DOHH2 (cell line): ENCODE data around the gene AURKB.
A peak's percentile ranks its signal among the peaks of the same experiment; 100 is the strongest.
"Not testable (repeated sequence)": the region's sequence is repeated elsewhere in the genome, so short reads cannot be mapped to it uniquely, and the experiment has no call there.

Experiments
- H3F3A ChIP-seq: fragments of 200-600 bp; sonication (generic), shearing (Covaris generic); 2 replicates; pipeline ENCODE4 v1.6.0; 2016; ENCODE audit warnings: antibody characterized with exemption, mild to moderate bottlenecking; ENCODE audit not compliant: control insufficient read depth, insufficient read depth
- H3K27ac ChIP-seq: fragments of 200-600 bp; sonication (generic); 2 replicates; pipeline ENCODE4 v1.5.1; 2014; ENCODE audit warnings: low read depth, mild to moderate bottlenecking, low read length, moderate library complexity
- H3K27me3 ChIP-seq: fragments of 200-600 bp; sonication (generic); 2 replicates; pipeline ENCODE4 v1.6.1; 2014; ENCODE audit warnings: mild to moderate bottlenecking, low read length, mixed read lengths; ENCODE audit not compliant: control insufficient read depth
- H3K36me3 ChIP-seq: fragments of 200-600 bp; sonication (generic); 2 replicates; pipeline ENCODE4 v1.6.1; 2014; ENCODE audit warnings: mild to moderate bottlenecking, low read length, moderate library complexity, mixed read lengths; ENCODE audit not compliant: control insufficient read depth
- H3K4me1 ChIP-seq: fragments of 200-600 bp; sonication (generic); 2 replicates; pipeline ENCODE4 v1.6.1; 2014; ENCODE audit warnings: mild to moderate bottlenecking, low read length, mixed read lengths; ENCODE audit not compliant: control insufficient read depth
- H3K4me2 ChIP-seq: fragments of 200-600 bp; sonication (generic); 2 replicates; pipeline ENCODE4 v1.6.0; 2014; ENCODE audit warnings: mild to moderate bottlenecking, low read length, moderate library complexity
- H3K4me3 ChIP-seq: fragments of 200-600 bp; sonication (generic); 2 replicates; pipeline ENCODE4 v1.5.1; 2014; ENCODE audit warnings: mild to moderate bottlenecking, low read length, mixed read lengths
- H3K79me2 ChIP-seq: fragments of 200-600 bp; sonication (generic); 2 replicates; pipeline ENCODE4 v1.6.1; 2014; ENCODE audit warnings: mild to moderate bottlenecking, low read length, mixed read lengths; ENCODE audit not compliant: control insufficient read depth
- H3K9me2 ChIP-seq: fragments of 200-600 bp; sonication (generic); replicated peaks from 2 replicates; pipeline ENCODE4 v1.6.1; 2014; ENCODE audit warnings: mild to moderate bottlenecking, low read length, mixed read lengths; ENCODE audit not compliant: control insufficient read depth
- H3K9me3 ChIP-seq: fragments of 200-600 bp; sonication (generic); 2 replicates; pipeline ENCODE4 v1.6.1; 2014; ENCODE audit warnings: antibody characterized with exemption, low read length, mixed read lengths; ENCODE audit not compliant: control insufficient read depth, insufficient read depth
- H4K20me1 ChIP-seq: fragments of 200-600 bp; sonication (generic); 2 replicates; pipeline ENCODE4 v1.6.0; 2014; ENCODE audit warnings: low read depth, mild to moderate bottlenecking, antibody characterized with exemption, low read length, moderate library complexity; ENCODE audit not compliant: control insufficient read depth, insufficient read depth
- CTCF ChIP-seq: fragments of 200-600 bp; sonication (generic); IDR thresholded peaks from one replicate; pipeline ENCODE4 v1.5.1; 2014; ENCODE audit warnings: antibody characterized with exemption, mild to moderate bottlenecking, low read depth, low read length; ENCODE audit not compliant: poor library complexity, severe bottlenecking
- EZH2phosphoT487 ChIP-seq: fragments of 200-600 bp; sonication (generic); IDR thresholded peaks from 2 replicates; pipeline ENCODE4 v1.6.1; 2017; ENCODE audit warnings: borderline replicate concordance, mild to moderate bottlenecking, antibody characterized with exemption, low read length, moderate library complexity, mixed read lengths

Gene AURKB

GRCh38 chr17:8222380-8222629 lies 11.9 kb upstream of the AURKB start:
- Histone ChIP-seq H3K36me3 (peaks cover 11% of the 10 kb centered on the region), H3K9me2 (no peaks in the 10 kb centered on the region), H3K4me3 (peak overlapping the region; percentile 99), H3K4me2 (peak overlapping the region; percentile 98), H3K4me1 (peaks cover 45% of the 10 kb centered on the region), H3K27ac (peak overlapping the region; percentile 88), H3F3A (peaks cover 38% of the 10 kb centered on the region), H3K79me2 (no peaks in the 10 kb centered on the region), H3K27me3 (no peaks in the 10 kb centered on the region), H3K9me3 (no peaks in the 10 kb centered on the region), H4K20me1 (no peaks in the 10 kb centered on the region)
- no peak for TF ChIP-seq EZH2phosphoT487
- TF ChIP-seq CTCF = no peak

- H3K9me2 ChIP-seq = no peaks in the 10 kb centered on the region
- no peaks in the 10 kb centered on the region for H3K27me3 ChIP-seq
- TF ChIP-seq EZH2phosphoT487 = no peak
- TF ChIP-seq CTCF = no peak
- H3K36me3 ChIP-seq = peaks cover 6% of the 10 kb centered on the region
- peak overlapping the region; percentile 88 for H3K27ac ChIP-seq
- H3K4me2 ChIP-seq = peak overlapping the region; percentile 98
- no peaks in the 10 kb centered on the region for H4K20me1 ChIP-seq
- H3K79me2 ChIP-seq = no peaks in the 10 kb centered on the region
- peak overlapping the region; percentile 99 for H3K4me3 ChIP-seq
- H3K9me3 ChIP-seq = no peaks in the 10 kb centered on the region
- H3F3A ChIP-seq = peaks cover 36% of the 10 kb centered on the region
- peaks cover 41% of the 10 kb centered on the region for H3K4me1 ChIP-seq
Measured at GRCh38 chr17:8221663-8222379, 11.4 kb upstream of the AURKB start.

- no peaks in the 10 kb centered on the region for H3K79me2 ChIP-seq
- peaks cover 30% of the 10 kb centered on the region for H3F3A ChIP-seq
- no peaks in the 10 kb centered on the region for H4K20me1 ChIP-seq
- H3K36me3 ChIP-seq = no peaks in the 10 kb centered on the region; the same call in 1 of the 2 replicates
- no peaks in the 10 kb centered on the region for H3K9me2 ChIP-seq
- peak overlapping the region; percentile 98 for H3K4me2 ChIP-seq
- H3K4me3 ChIP-seq = peak overlapping the region; percentile 99
- TF ChIP-seq CTCF = no peak
- no peak for TF ChIP-seq EZH2phosphoT487
- no peaks in the 10 kb centered on the region for H3K27me3 ChIP-seq
- no peaks in the 10 kb centered on the region for H3K9me3 ChIP-seq
- peak overlapping the region; percentile 88 for H3K27ac ChIP-seq
- H3K4me1 ChIP-seq = peaks cover 33% of the 10 kb centered on the region
Measured at GRCh38 chr17:8220783-8221662, 10.6 kb upstream of the AURKB start.

GRCh38 chr17:8214000-8214399 lies 3.6 kb upstream of the AURKB start:
- peaks cover 21% of the 10 kb centered on the region for H3K79me2 ChIP-seq
- not testable (repeated sequence) for H4K20me1 ChIP-seq, H3K9me2 ChIP-seq, H3K27me3 ChIP-seq, H3K4me2 ChIP-seq, H3K27ac ChIP-seq, H3K4me3 ChIP-seq, H3K9me3 ChIP-seq
- peaks cover 20% of the 10 kb centered on the region for H3F3A ChIP-seq
- peaks cover 18% of the 10 kb centered on the region for H3K4me1 ChIP-seq
- peaks cover 14% of the 10 kb centered on the region for H3K36me3 ChIP-seq
